Neutrophil (primary cell): ENCODE measurements around the gene MTOR.
"Not testable (repeated sequence)": the region's sequence is repeated elsewhere in the genome, so short reads cannot be mapped to it uniquely, and the experiment has no call there.

Source experiments
- H3K27ac ChIP-seq: fragments of 200-600 bp; sonication (generic); 2 replicates; pipeline ENCODE4 v1.5.1; 2016; ENCODE audit warnings: mild to moderate bottlenecking, moderate library complexity
- H3K27me3 ChIP-seq: fragments of 200-600 bp; sonication (generic); 2 replicates; pipeline ENCODE4 v1.6.0; 2016; ENCODE audit warnings: mild to moderate bottlenecking
- H3K36me3 ChIP-seq: fragments of 200-600 bp; sonication (generic); 2 replicates; pipeline ENCODE4 v1.5.1; 2017
- H3K4me1 ChIP-seq, 2 experiments: fragments of 200-600 bp in 1 of 2; sonication (generic) in 1 of 2; 1 replicate in 1 of 2; 2 replicates in 1 of 2; pipeline versions ENCODE4 v1.5.1 to v1.6.1; 2013 to 2016; ENCODE audit warnings: low read depth in 1 of 2, low read length in 1 of 2, mild to moderate bottlenecking in 1 of 2, moderate library complexity in 1 of 2; ENCODE audit not compliant: control insufficient read depth in 1 of 2, insufficient read depth in 1 of 2
- H3K4me3 ChIP-seq, 2 experiments: fragments of 200-600 bp in 1 of 2; sonication (generic) in 1 of 2; 1 replicate in 1 of 2; 2 replicates in 1 of 2; pipeline ENCODE4 v1.5.1; 2013 to 2016; ENCODE audit warnings: low read depth in 1 of 2, low read length in 1 of 2, mild to moderate bottlenecking in 1 of 2, moderate library complexity in 1 of 2
- H3K9me3 ChIP-seq: fragments of 200-600 bp; sonication (generic); 2 replicates; pipeline ENCODE4 v1.5.1; 2016
- CTCF ChIP-seq: fragments of 200-600 bp; sonication (generic); IDR thresholded peaks from 2 replicates; pipeline ENCODE4 v1.5.1; 2016; ENCODE audit warnings: antibody characterized with exemption

The MTOR gene

GRCh38 chr1:11114966-11115365 is 147.4 kb downstream of the MTOR start:
- Histone ChIP-seq H3K4me1 (no peaks in the 10 kb centered on the region), H3K4me3 (no peak overlapping the region), H3K9me3 (no peaks in the 10 kb centered on the region), H3K27ac (no peak overlapping the region), H3K36me3 (peaks cover 81% of the 10 kb centered on the region), H3K27me3 (no peaks in the 10 kb centered on the region)
- TF ChIP-seq CTCF = no peak

- no peak overlapping the region for H3K4me3 ChIP-seq
- no peak overlapping the region for H3K27ac ChIP-seq
- H3K36me3 ChIP-seq = peaks cover 85% of the 10 kb centered on the region
- H3K4me1 ChIP-seq = no peaks in the 10 kb centered on the region
- no peak for TF ChIP-seq CTCF
- H3K27me3 ChIP-seq = no peaks in the 10 kb centered on the region
- no peaks in the 10 kb centered on the region for H3K9me3 ChIP-seq
Observed at GRCh38 chr1:11109047-11109760, 153.1 kb downstream of the MTOR start.

GRCh38 chr1:11107599-11107998 is 154.8 kb downstream of the MTOR start:
- TF ChIP-seq CTCF = no peak
- Histone ChIP-seq H3K4me1 (no peaks in the 10 kb centered on the region), H3K36me3 (peaks cover 69% of the 10 kb centered on the region), H3K4me3 (no peak overlapping the region), H3K27me3 (no peaks in the 10 kb centered on the region), H3K9me3 (no peaks in the 10 kb centered on the region), H3K27ac (no peak overlapping the region)

GRCh38 chr1:11105586-11105985 is 156.8 kb downstream of the MTOR start:
- no peaks in the 10 kb centered on the region for H3K27me3 ChIP-seq
- no peak overlapping the region for H3K4me3 ChIP-seq
- H3K36me3 ChIP-seq = peaks cover 49% of the 10 kb centered on the region
- no peaks in the 10 kb centered on the region for H3K9me3 ChIP-seq
- no peaks in the 10 kb centered on the region for H3K4me1 ChIP-seq
- H3K27ac ChIP-seq = no peak overlapping the region
- TF ChIP-seq CTCF = no peak

GRCh38 chr1:11101347-11101746 is 161.0 kb downstream of the MTOR start:
- no peak overlapping the region for H3K27ac ChIP-seq
- no peak overlapping the region for H3K4me3 ChIP-seq
- H3K36me3 ChIP-seq = peaks cover 17% of the 10 kb centered on the region
- no peak for TF ChIP-seq CTCF
- H3K9me3 ChIP-seq = no peaks in the 10 kb centered on the region
- H3K27me3 ChIP-seq = no peaks in the 10 kb centered on the region
- peaks cover 13 to 15% of the 10 kb centered on the region in 2 experiments for H3K4me1 ChIP-seq

GRCh38 chr1:11100806-11101205 is 161.5 kb downstream of the MTOR start:
- Histone ChIP-seq H3K36me3 (peaks cover 16% of the 10 kb centered on the region), H3K4me1 (peaks cover 13 to 15% of the 10 kb centered on the region in 2 experiments)
- not testable (repeated sequence) for H3K4me3 ChIP-seq, H3K27me3 ChIP-seq, H3K27ac ChIP-seq, H3K9me3 ChIP-seq
